ENCODE results near the gene BACE1-AS.
A peak's percentile ranks its signal among the peaks of the same experiment; 100 is the strongest.
"Not testable (repeated sequence)": the region's sequence is repeated elsewhere in the genome, so short reads cannot be mapped to it uniquely, and the experiment has no call there.

BACE1-AS gene

DNA sequence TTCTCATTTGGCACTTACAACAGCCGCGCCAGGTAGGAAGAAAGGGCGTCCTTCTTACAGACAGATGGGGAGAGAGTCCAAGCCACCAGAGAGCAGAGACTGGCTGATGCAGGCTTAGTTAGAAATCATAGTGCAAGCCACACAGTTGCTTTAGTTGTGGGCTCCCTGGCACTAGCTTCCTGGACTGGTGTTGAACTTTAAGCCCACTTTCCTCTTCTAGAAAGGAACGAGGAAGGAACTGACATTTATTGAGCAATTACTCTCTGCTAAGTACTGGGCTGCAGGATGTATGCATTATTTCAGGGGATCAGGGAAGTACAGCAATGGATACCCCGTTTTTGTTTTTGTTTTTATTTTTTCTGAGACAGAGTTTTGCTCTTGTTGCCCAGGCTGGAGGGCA, 21.9 kb downstream of the BACE1-AS start:
- Histone ChIP-seq H3K4me1 (ENCODE audit: insufficient read depth, low read length) (peaks cover 12% of the 10 kb centered on the region), H3K4me3 (ENCODE audit: low read depth in 1 of 2, low read length in 2 of 2) (no peak overlapping the region), H3K27ac (ENCODE audit: low read depth, low read length) (no peak overlapping the region), H3K9ac (ENCODE audit: low read length) (no peak overlapping the region), H3K36me3 (ENCODE audit: insufficient read depth, low read length) (no peaks in the 10 kb centered on the region), H3K9me3 (ENCODE audit: low read length) (no peaks in the 10 kb centered on the region), H3K27me3 (ENCODE audit: control insufficient read depth in 1 of 2, insufficient read depth in 2 of 2, low read length in 2 of 2) (no peaks in the 10 kb centered on the region)

DNA sequence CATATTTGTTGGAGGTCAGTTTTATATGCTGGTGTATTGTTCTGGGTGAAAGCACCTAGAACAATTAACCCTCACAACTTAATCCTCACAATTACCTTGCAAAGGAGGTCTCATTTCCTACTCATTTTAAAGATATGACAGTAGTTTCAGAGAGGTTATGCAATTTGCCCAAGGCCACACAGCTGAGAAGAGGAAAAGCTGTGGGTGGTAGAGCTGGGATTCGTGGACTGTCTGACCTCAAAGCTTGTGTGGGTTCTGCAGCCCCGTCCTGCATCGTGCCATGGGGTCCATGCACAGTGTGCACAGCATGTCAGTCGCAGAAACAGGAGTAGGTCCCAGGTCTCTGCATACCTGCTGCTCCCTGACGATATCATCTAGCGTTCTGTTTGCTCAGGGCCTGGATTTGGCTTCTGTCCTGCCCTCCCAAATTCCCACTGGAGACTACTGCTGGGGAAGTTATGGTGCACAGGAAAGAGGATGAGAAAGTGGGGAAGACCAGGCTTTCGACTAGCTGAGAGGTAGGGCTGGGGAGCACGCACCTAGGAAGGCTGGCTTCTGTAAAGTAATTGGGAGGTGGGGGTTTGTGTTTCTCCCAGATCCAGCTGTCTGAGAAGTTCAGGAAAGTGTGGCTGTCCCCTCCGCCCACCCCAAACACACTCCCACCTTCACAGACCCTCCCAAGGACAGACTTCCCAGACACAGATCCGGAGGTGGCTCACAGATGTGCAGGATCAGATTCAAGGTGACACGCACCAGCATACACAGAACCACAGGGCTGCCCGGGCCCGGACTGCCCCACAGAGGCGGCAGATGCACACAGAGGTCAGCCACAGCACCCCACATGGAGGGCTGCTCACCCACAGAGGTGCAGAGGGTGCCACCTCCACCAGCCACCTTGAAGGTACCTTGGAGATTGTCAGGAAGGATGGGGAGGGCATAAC, 23.0 kb downstream of the BACE1-AS start:
- peaks cover 12% of the 10 kb centered on the region for H3K4me1 ChIP-seq (ENCODE audit: insufficient read depth, low read length)
- no peaks in the 10 kb centered on the region for H3K27me3 ChIP-seq (ENCODE audit: control insufficient read depth in 1 of 2, insufficient read depth in 2 of 2, low read length in 2 of 2)
- peak overlapping the region in 1 of 2 donors; percentile 75 for H3K4me3 ChIP-seq (ENCODE audit: low read depth in 1 of 2, low read length in 2 of 2)
- H3K36me3 ChIP-seq (ENCODE audit: insufficient read depth, low read length), result no peaks in the 10 kb centered on the region
- no peak overlapping the region for H3K9ac ChIP-seq (ENCODE audit: low read length)
- H3K27ac ChIP-seq (ENCODE audit: low read depth, low read length), result no peak overlapping the region
- no peaks in the 10 kb centered on the region for H3K9me3 ChIP-seq (ENCODE audit: low read length)

DNA sequence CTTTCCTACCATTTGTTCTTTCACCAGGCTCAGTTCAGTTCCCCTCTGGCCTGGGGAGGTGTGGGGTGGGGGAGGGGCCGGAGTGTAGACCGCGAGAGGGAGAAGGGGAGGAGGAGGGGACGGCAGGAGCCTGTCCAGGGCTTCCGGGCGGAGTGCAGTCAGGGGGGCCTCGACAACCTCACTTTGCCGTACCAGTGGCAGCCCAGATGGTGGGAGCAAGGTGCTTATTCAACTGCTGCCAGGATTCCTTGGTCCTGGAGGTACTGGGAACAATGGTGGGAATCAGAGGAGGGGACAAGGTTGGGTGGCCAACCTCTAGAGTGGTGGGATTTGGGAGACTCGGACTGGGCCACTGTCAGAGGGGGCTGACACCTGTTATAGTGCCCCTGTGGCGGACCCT, 23.7 kb downstream of the BACE1-AS start:
- no peaks in the 10 kb centered on the region for H3K9me3 ChIP-seq (ENCODE audit: low read length)
- H3K4me1 ChIP-seq (ENCODE audit: insufficient read depth, low read length), result peaks cover 12% of the 10 kb centered on the region
- H3K27me3 ChIP-seq (ENCODE audit: control insufficient read depth in 1 of 2, insufficient read depth in 2 of 2, low read length in 2 of 2), result no peaks in the 10 kb centered on the region
- H3K27ac ChIP-seq (ENCODE audit: low read depth, low read length), result no peak overlapping the region
- peak overlapping the region; percentile 75 to 76 for H3K4me3 ChIP-seq (ENCODE audit: low read depth in 1 of 2, low read length in 2 of 2)
- H3K36me3 ChIP-seq (ENCODE audit: insufficient read depth, low read length), result no peaks in the 10 kb centered on the region
- no peak overlapping the region for H3K9ac ChIP-seq (ENCODE audit: low read length)

GRCh38 chr11:117315285-117316196, 24.4 kb downstream of the BACE1-AS start:
- H3K4me1 ChIP-seq (ENCODE audit: insufficient read depth, low read length), result peaks cover 12% of the 10 kb centered on the region
- no peaks in the 10 kb centered on the region for H3K9me3 ChIP-seq (ENCODE audit: low read length)
- no peaks in the 10 kb centered on the region for H3K27me3 ChIP-seq (ENCODE audit: control insufficient read depth in 1 of 2, insufficient read depth in 2 of 2, low read length in 2 of 2)
- no peak overlapping the region for H3K9ac ChIP-seq (ENCODE audit: low read length)
- H3K36me3 ChIP-seq (ENCODE audit: insufficient read depth, low read length), result no peaks in the 10 kb centered on the region
- H3K27ac ChIP-seq (ENCODE audit: low read depth, low read length), result peak overlapping the region; percentile 29
- peak overlapping the region; percentile 75 to 76 for H3K4me3 ChIP-seq (ENCODE audit: low read depth in 1 of 2, low read length in 2 of 2)

DNA sequence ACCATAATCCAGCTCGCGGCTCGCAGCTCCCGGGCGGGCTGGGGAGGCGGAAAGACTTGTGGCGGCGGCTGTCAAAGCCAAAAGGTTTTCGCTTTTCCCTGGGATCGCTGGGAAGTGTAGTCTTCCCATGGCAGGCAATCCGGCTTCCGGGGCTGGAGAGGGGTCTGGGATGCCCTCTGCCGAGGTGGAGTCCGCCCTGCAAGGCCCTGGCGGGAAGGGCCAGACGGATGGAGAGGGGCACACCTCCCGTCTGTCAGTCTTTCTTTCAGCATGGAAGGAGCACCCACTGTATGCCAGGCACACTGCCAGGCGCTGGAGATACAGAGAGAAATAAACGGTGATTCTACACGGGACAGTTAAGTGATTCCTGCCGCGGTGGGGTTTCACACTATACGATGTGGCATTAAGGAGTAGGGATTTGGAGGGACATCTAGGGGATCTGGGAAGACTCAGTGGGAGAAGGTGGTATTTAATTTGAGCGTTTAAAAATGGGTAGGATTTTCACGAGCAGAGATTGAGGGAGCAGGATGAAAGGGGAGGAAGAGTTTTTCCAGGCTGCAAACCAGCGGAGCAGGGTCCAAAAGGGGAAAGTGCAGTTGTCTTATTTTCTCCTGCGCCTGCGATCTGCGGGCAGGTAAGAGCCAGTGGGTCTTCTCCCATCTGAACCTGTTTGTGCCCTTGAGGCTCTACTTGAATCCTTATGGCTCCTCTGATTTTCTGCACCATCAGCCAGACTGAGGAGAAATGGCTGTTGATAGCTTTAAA, 25.2 kb downstream of the BACE1-AS start, which contains the start of gene BACE1:
Gene BACE1 (minus strand): TSS at position 60 of the 765 bp plus-strand sequence. CDS start 461 bp downstream, outside the sequence.
- no peaks in the 10 kb centered on the region for H3K36me3 ChIP-seq (ENCODE audit: insufficient read depth, low read length)
- H3K4me1 ChIP-seq (ENCODE audit: insufficient read depth, low read length), result peaks cover 12% of the 10 kb centered on the region
- H3K9ac ChIP-seq (ENCODE audit: low read length), result peak within 1 kb of the TSS; percentile 57
- H3K27ac ChIP-seq (ENCODE audit: low read depth, low read length), result peak within 1 kb of the TSS; percentile 29
- no peaks in the 10 kb centered on the region for H3K9me3 ChIP-seq (ENCODE audit: low read length)
- H3K27me3 ChIP-seq (ENCODE audit: control insufficient read depth in 1 of 2, insufficient read depth in 2 of 2, low read length in 2 of 2), result no peaks in the 10 kb centered on the region
- peak within 1 kb of the TSS; percentile 75 to 76 for H3K4me3 ChIP-seq (ENCODE audit: low read depth in 1 of 2, low read length in 2 of 2)

- H3K4me3 ChIP-seq (ENCODE audit: low read depth in 1 of 2, low read length in 2 of 2), result no peak overlapping the region
- no peaks in the 10 kb centered on the region for H3K9me3 ChIP-seq (ENCODE audit: low read length)
- no peaks in the 10 kb centered on the region for H3K27me3 ChIP-seq (ENCODE audit: control insufficient read depth in 1 of 2, insufficient read depth in 2 of 2, low read length in 2 of 2)
- no peak overlapping the region for H3K9ac ChIP-seq (ENCODE audit: low read length)
- no peak overlapping the region for H3K27ac ChIP-seq (ENCODE audit: low read depth, low read length)
- peaks cover 12% of the 10 kb centered on the region for H3K4me1 ChIP-seq (ENCODE audit: insufficient read depth, low read length)
- H3K36me3 ChIP-seq (ENCODE audit: insufficient read depth, low read length), result no peaks in the 10 kb centered on the region
Observed at GRCh38 chr11:117318738-117319137, 27.6 kb downstream of the BACE1-AS start.

DNA sequence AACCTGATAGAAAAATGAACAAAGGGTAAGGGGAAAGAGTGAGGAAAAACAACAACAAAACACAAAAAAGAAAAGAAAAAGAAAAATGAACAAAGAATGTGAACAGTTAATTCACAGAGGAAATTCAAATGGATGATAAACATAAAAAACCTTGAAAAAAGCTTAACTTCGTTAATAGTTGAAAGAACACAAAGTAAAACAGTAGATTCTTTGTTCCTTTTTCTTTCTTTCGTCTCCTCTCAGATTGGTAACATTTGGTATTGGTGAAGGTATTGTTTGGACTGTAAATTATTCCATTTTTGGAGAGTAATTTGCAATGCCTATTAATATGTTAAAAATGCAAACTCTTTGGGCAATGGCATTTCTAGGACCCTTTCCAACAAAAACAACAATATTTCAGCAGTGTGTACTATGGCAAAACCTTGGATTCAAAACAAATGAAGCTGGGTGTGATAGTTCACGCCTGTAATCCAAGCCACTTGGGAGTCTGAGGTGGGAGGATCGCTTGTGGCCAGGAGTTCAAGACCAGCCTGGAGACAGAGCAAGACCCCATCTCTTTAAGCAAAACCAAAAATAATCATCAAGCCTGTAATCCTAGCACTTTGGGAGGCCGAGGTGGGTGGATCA, 28.2 kb downstream of the BACE1-AS start:
- no peak overlapping the region for H3K9ac ChIP-seq (ENCODE audit: low read length)
- H3K4me3 ChIP-seq (ENCODE audit: low read depth in 1 of 2, low read length in 2 of 2), result no peak overlapping the region
- H3K27ac ChIP-seq (ENCODE audit: low read depth, low read length), result no peak overlapping the region
- no peaks in the 10 kb centered on the region for H3K27me3 ChIP-seq (ENCODE audit: control insufficient read depth in 1 of 2, insufficient read depth in 2 of 2, low read length in 2 of 2)
- no peaks in the 10 kb centered on the region for H3K9me3 ChIP-seq (ENCODE audit: low read length)
- peaks cover 10% of the 10 kb centered on the region for H3K4me1 ChIP-seq (ENCODE audit: insufficient read depth, low read length)
- H3K36me3 ChIP-seq (ENCODE audit: insufficient read depth, low read length), result no peaks in the 10 kb centered on the region

DNA sequence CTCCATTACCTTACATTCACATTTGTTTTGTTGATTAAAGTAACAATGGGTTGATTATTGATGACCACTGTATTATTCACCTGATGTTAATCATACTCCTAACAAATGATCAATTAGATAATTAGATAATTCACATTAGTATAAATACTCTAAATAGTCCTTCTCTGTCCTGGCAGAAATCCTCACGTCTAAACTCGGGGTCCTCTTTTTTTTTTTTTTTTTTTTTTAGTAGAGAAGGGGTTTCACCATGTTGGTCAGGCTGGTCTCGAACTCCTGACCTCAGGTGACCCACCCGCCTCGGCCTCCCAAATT, 36.1 kb downstream of the BACE1-AS start:
- not testable (repeated sequence) for H3K27ac ChIP-seq (ENCODE audit: low read depth, low read length); H3K9ac ChIP-seq (ENCODE audit: low read length); H3K27me3 ChIP-seq (ENCODE audit: control insufficient read depth in 1 of 2, insufficient read depth in 2 of 2, low read length in 2 of 2); H3K9me3 ChIP-seq (ENCODE audit: low read length); H3K36me3 ChIP-seq (ENCODE audit: insufficient read depth, low read length)
- Histone ChIP-seq H3K4me1 (ENCODE audit: insufficient read depth, low read length) (peaks cover 11% of the 10 kb centered on the region), H3K4me3 (ENCODE audit: low read depth in 1 of 2, low read length in 2 of 2) (peak overlapping the region in 1 of 2 donors; percentile 91)

GRCh38 chr11:117327567-117328374, 36.6 kb downstream of the BACE1-AS start, which contains the start of gene CEP164:
TSS of gene CEP164 (plus strand) at chr11:117327854. CDS start at chr11:117338587, 10,733 bp downstream.
- H3K27ac ChIP-seq (ENCODE audit: low read depth, low read length), result peak within 1 kb of the TSS; percentile 90
- peaks cover 11% of the 10 kb centered on the region for H3K4me1 ChIP-seq (ENCODE audit: insufficient read depth, low read length)
- H3K4me3 ChIP-seq (ENCODE audit: low read depth in 1 of 2, low read length in 2 of 2), result peak within 1 kb of the TSS; percentile 78 to 91
- peak within 1 kb of the TSS; percentile 53 for H3K9ac ChIP-seq (ENCODE audit: low read length)
- no peaks in the 10 kb centered on the region for H3K9me3 ChIP-seq (ENCODE audit: low read length)
- no peaks in the 10 kb centered on the region for H3K27me3 ChIP-seq (ENCODE audit: control insufficient read depth in 1 of 2, insufficient read depth in 2 of 2, low read length in 2 of 2)
- no peaks in the 10 kb centered on the region for H3K36me3 ChIP-seq (ENCODE audit: insufficient read depth, low read length)

GRCh38 chr11:117328375-117329010, 37.3 kb downstream of the BACE1-AS start:
- Histone ChIP-seq H3K9ac (ENCODE audit: low read length) (peak overlapping the region; percentile 53), H3K36me3 (ENCODE audit: insufficient read depth, low read length) (no peaks in the 10 kb centered on the region), H3K27me3 (ENCODE audit: control insufficient read depth in 1 of 2, insufficient read depth in 2 of 2, low read length in 2 of 2) (no peaks in the 10 kb centered on the region), H3K9me3 (ENCODE audit: low read length) (no peaks in the 10 kb centered on the region), H3K27ac (ENCODE audit: low read depth, low read length) (peak overlapping the region; percentile 90), H3K4me3 (ENCODE audit: low read depth in 1 of 2, low read length in 2 of 2) (peak overlapping the region; percentile 78 to 91), H3K4me1 (ENCODE audit: insufficient read depth, low read length) (peaks cover 11% of the 10 kb centered on the region)

Data from muscle layer of colon (tissue), 2 donors.